GM19455 (cell line): Measurements from ENCODE around the gene C2orf81.
A peak's percentile ranks its signal among the peaks of the same experiment; 100 is the strongest.
"Not testable (repeated sequence)": the region's sequence is repeated elsewhere in the genome, so short reads cannot be mapped to it uniquely, and the experiment has no call there.

Source experiments
- ATAC-seq: cut with Tn5 transposase; IDR thresholded peaks from one replicate; pipeline ENCODE4 v1.9.1; 2021; ENCODE audit not compliant: unreplicated experiment

Gene C2orf81

DNA sequence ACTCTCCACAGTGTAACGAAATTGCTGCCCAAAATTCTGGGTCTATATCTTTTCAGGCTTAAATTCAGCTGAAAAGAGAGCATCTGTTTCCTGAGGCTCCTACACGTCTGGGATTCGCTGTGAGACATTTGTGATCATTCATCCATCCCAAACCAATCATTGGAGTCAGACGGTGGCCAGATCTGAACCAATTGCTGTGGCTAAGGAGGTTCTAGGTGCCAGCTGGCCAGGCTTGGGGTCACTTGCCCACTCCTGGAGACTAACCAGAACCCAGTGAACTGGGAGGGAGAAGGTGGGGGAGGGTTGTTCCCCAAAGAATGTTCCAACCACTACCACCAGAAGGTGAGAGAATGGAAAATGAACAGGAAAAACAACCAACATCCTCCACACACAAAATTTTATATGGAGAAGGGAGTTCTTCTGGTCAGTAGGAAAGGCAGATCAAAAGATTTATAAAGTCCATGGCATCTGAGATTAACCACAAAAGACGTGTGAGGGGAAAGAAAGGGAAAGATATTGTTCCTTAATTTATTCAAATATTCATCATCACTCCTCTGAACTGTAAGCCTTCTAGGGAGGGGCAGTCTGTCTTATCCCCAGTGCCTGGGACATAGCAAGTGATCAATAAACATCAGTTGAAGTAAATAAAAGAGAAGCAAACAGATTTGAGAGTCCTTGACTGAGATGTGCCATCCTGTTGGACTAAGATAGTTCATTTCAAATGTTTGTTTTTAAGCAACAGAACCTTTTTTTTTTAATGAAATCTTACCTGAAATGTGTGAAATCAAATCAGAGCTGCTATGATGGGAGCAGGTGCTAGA, 23.3 kb upstream of the C2orf81 start:
- ATAC-seq, result no peak

GRCh38 chr2:74442483-74443297, 21.3 kb upstream of the C2orf81 start:
- not testable (repeated sequence) for ATAC-seq

DNA sequence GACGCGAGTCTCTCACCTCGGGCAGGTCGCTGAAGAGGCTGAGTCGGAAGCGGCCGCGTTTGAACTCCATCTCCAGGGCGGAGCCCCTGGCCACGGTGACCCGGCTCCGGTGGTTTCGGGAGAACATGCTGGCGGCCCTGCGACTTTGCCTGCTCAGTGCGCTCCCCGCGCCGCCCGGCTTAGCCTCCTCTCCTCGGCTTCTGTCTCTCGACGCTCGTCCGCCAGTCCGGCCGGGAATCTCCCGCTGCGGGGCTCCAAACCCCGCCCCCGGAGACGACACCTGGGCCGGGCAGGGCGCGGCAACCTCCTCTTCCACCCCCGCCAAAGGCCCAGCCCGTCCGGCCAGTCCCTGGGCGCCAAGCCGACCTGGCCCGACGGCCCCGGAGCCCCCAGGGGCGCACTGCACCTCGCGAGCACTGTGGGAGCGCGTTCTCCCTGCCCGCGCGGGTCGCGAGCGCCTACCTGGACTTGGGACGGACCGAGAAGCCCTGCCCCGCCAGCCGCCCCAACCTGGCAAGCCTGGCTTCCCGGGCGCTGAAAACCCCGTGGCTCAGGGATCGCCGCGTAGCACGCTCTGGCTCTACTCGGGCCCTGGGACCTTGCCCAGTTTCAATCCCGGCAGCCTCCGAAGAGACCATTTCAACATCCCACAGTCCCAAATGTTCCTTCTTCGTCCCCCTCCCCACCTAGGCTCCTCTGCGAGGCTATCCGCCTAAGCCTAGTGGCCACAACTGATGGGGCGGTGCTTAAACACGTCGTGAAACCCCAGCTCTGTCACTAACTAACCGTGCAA, 20.5 kb upstream of the C2orf81 start, which contains the start of gene RTKN:
TSS of gene RTKN (minus strand) at position 248 of the 793 bp plus-strand sequence. CDS start at position 127, 121 bp downstream.
- ATAC-seq, result no peak

- no peak for ATAC-seq
Observed at GRCh38 chr2:74441170-74441689, 19.8 kb upstream of the C2orf81 start.

- ATAC-seq, result peak; percentile 81
Observed at GRCh38 chr2:74440378-74441169, 19.2 kb upstream of the C2orf81 start.

- no peak for ATAC-seq
Observed at GRCh38 chr2:74439803-74440377, 18.5 kb upstream of the C2orf81 start.

DNA sequence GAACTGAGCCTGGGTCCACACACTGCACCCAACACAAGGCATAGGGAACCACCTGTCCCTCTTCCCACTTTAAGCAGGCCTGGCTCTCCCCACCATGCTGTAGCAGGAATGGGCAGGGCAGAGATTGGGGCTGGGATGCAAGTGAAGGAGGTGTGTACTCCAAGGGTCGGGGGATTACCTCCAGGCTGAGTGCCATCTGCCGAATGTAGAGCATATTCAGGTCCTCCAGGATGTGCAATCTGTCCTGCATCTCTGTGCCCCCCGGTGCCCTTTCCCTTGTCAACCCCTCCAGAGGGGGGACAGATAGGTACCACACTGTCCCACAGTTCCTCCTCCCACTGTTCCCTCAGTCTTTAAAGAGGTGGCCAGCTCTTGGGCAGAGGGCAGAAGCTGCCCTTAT, 18.0 kb upstream of the C2orf81 start:
- ATAC-seq, result no peak

- no peak for ATAC-seq
Observed at GRCh38 chr2:74438248-74438647, 16.8 kb upstream of the C2orf81 start.

- ATAC-seq, result no peak
Observed at GRCh38 chr2:74436848-74437695, 15.7 kb upstream of the C2orf81 start.

DNA sequence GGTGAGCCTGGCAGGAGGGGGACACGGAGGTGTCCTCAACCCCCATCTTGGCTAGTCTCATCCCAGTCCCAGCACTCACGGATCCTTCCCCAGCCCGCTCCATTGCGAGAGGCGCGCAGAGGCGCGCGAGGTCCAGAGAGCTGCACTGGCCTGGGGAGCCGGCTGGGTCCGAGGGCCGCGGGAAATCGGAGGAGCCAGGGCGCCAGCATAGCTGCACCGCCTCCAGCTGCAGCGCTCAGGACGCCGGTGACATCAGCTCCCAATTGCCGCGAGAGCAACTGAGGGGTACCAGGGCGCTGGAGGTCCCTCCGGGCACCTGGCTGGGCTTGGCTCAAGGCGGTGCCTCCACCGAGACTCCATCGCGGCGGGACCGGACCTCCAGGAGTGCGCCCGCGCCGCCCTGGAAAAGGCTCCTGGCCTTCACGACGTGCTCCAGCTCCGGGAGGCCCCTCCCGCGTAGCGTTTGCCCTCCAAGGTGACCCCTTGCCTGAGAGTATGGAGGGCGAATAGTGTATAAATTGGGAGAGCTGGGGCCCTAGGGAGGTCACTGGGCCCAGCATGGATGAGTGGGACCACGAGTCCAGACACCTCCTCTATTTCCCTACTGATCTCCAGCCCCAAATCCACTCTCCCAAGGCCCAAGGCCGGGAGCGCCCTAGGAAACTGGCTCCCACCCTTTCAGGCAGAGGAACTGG, 14.8 kb upstream of the C2orf81 start:
- no peak for ATAC-seq

DNA sequence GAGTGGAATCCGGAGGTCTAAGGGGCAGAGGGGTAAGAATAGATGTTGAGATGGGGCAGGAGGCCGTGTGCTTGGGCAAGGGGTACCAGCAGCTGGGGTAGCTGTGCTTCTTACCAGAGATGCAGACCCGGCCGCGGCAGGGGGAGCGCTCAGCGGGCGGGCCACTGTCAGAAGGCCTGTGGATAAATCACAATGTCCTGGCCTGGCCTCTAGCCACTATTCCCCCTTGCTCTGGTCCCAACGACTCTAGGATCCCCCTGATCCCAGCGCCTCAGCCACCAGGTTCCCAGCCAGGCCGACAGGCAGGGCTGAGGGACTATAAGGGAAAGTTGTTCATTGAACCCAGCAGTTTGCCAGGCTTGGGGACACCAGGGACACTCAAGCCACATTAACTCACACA, 9.1 kb upstream of the C2orf81 start:
- no peak for ATAC-seq

DNA sequence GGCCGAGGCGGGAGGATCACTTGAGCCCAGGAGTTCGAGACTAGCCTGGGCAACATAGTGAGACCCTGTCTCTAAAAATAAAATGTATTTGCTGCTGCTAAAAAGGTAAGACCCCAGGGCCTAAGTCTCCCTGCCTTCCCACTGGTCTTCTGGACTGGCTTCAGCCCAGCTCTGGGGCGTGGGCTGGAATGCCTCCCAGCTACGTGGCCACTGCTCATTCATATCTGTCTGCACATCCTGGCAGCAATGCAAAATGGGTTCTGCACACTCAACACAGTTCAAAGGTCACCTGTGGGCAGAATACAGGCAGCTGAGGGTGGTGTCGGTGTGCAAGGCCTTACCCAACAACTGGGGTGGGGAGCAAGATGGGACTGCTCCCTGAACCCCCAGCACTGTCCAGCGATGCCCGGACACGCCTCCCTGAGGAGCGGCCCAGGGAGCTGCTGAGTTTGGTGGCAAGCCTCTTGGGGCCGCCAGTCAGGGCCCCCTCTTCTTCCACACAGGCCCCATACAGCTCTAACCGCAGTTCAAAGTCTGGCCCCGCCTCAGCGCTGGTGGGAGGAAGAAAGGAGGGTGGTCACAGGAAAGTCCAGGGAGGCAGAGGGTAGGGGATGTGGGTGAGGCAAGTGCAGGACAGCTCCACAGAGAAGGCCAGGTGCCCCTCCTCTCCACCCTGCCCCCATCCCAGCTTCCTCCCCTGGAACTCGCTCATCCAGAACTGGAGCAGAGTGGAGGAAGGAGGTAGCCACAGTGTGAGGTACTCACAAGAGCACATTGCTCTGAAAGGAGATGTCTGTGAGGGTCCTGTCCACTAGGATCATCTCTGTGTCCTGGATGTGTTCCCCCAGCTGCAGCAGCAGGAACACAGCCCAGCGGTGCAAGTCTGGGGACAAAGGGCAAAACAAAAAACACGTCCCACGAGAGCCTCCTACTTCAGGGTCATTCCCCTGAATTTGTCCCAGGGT, 8.3 kb upstream of the C2orf81 start:
- ATAC-seq, result no peak

- no peak for ATAC-seq
Observed at GRCh38 chr2:74428675-74429074, 7.3 kb upstream of the C2orf81 start.

- ATAC-seq, result no peak
Observed at GRCh38 chr2:74427551-74427950, 6.1 kb upstream of the C2orf81 start.

DNA sequence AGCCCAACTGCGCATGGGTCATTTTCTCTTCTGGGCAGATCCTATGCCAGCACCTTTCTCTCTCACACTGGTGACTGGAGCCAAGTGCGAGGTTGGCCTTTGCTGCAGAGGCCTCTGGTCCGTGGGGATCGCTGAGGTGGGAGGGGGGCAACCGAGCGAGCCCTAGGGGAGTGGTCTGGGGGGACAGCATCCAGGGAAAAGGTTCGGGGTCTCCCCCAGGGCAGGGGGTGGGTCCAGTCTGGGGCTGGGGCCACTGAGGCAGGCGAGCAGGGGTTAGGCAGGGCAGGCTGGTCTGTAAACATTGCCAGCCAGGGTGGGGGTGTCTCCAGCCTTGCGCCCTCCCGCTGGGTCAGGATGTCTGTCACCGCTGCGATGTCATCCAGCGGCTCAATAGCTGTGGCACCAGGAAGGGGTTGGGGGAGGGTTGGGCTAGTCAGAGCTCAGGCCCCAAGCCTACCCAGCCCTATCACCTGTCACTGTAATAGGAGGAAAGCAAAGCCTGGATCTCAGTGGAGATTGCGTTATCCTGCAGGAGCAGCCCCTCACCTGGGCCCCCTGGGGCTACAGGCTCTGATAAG, 4.9 kb upstream of the C2orf81 start:
- no peak for ATAC-seq

- no peak for ATAC-seq
Observed at GRCh38 chr2:74425523-74425922, 4.1 kb upstream of the C2orf81 start.

DNA sequence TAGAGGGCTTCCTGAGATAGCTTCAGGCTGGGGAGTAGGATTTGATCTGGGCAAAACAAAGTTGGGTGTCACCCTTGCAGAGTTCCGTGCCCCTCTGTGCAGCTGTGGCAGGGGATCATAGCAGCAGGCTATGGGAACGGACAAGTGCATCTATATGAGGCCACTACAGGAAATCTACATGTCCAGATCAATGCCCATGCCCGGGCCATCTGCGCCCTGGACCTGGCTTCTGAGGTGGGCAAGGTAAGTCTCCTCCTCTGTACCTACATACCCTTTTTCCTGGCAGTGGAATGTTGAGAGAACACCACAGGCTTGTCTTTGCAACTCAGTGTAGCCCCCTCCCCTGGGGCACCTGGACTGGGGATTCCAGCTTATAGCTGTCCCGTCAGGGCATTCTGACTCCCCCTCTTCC, 3.6 kb upstream of the C2orf81 start:
- ATAC-seq, result no peak
